Neural crest cell (in vitro differentiated cells): ENCODE measurements around the gene RABL3. TPM values are rescaled to one million over a fixed set of nuclear protein-coding genes. Genes with fewer than 3 reads are reported as not detected.
"Not testable (repeated sequence)": the region's sequence is repeated elsewhere in the genome, so short reads cannot be mapped to it uniquely, and the experiment has no call there.

Experiments
- DNase-seq: peaks from one replicate; pipeline ENCODE4 v3.0.0; 2021; ENCODE audit warnings: low read depth, mixed read lengths, low spot score
- H3K27ac Mint-ChIP-seq: one replicate; pipeline ENCODE4 v1.8.0; 2021; ENCODE audit warnings: mild to moderate bottlenecking, mixed read lengths; ENCODE audit not compliant: unreplicated experiment
- H3K27me3 Mint-ChIP-seq: 2 replicates; pipeline ENCODE4 v1.8.0; 2021; ENCODE audit warnings: low read depth, mild to moderate bottlenecking, mixed read lengths
- H3K36me3 Mint-ChIP-seq: 2 replicates; pipeline ENCODE4 v1.8.0; 2021; ENCODE audit warnings: low read depth, mild to moderate bottlenecking, mixed read lengths
- H3K4me1 Mint-ChIP-seq: 2 replicates; pipeline ENCODE4 v1.8.0; 2021; ENCODE audit warnings: mixed read lengths
- H3K4me3 Mint-ChIP-seq: one replicate; pipeline ENCODE4 v1.8.0; 2021; ENCODE audit warnings: mild to moderate bottlenecking, mixed read lengths
- H3K9me3 Mint-ChIP-seq: 2 replicates; pipeline ENCODE4 v1.8.0; 2021; ENCODE audit warnings: mixed read lengths
- total RNA-seq: library from RNA; stranded (reverse); gene quantifications from 2 replicates; pipeline ENCODE4 v1.2.1, GENCODE V29; 2021
- TF ChIP-seq, protein P1 (sequence below): fragments of 200-600 bp; sonication (generic); conservative IDR thresholded peaks from 2 replicates; pipeline ENCODE4 v1.5.0; 2021; ENCODE audit warnings: antibody characterized with exemption, mild to moderate bottlenecking

The RABL3 gene
- total RNA-seq, 1 donor from 2014 or later, result 16.5 TPM

DNA sequence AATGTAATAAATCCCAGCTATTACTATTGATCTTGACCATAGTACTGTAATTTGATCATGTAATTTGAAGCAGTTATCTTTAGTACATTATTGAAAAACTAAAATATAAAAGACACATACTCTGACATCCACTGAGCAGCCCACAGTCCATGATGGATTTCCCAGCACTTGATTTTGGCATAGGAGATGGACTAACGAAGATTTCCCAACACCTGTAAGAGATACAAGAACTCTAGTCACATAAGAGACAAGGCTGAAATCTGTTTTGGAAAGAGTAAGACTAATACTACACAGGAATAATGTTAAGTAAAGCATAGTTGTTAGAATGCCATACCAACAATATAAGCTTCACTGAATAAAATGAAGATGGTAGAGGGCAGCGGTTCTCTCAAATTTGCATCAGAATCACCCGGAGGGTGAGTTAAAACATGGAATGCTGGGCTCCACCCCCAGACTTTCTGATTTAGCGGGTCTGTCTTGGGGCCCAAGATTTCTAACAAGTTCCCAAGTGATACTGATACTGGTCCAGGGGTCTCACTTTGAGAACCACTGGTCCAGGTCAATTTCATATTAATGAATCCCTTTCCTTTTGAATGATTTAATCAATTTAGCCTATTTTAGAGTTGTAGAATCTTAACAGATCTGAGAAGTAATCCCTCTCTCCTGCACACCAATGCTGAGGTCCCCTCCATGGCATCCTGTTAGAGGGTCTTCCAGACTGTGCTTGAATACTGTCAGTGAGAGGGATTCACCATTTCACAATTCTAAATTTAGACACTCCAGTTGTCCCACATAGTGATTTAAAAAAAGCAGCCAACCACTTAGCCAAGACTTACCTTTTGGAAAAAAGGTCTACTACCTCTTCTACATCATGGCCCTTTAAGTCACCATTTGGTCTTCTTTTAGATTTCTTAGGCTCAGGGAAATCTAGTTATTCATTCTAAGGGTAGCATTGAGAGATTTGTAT, 11.5 kb downstream of the RABL3 start:
- Mint-ChIP-seq H3K4me1 (no peaks in the 10 kb centered on the region), H3K4me3 (no peak overlapping the region), H3K27me3 (no peaks in the 10 kb centered on the region), H3K9me3 (peaks cover 4% of the 10 kb centered on the region), H3K36me3 (peaks cover 14% of the 10 kb centered on the region), H3K27ac (no peak overlapping the region)
- DNase-seq, result no peak
- TF ChIP-seq, protein P1, sequence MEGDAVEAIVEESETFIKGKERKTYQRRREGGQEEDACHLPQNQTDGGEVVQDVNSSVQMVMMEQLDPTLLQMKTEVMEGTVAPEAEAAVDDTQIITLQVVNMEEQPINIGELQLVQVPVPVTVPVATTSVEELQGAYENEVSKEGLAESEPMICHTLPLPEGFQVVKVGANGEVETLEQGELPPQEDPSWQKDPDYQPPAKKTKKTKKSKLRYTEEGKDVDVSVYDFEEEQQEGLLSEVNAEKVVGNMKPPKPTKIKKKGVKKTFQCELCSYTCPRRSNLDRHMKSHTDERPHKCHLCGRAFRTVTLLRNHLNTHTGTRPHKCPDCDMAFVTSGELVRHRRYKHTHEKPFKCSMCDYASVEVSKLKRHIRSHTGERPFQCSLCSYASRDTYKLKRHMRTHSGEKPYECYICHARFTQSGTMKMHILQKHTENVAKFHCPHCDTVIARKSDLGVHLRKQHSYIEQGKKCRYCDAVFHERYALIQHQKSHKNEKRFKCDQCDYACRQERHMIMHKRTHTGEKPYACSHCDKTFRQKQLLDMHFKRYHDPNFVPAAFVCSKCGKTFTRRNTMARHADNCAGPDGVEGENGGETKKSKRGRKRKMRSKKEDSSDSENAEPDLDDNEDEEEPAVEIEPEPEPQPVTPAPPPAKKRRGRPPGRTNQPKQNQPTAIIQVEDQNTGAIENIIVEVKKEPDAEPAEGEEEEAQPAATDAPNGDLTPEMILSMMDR, result no peak

DNA sequence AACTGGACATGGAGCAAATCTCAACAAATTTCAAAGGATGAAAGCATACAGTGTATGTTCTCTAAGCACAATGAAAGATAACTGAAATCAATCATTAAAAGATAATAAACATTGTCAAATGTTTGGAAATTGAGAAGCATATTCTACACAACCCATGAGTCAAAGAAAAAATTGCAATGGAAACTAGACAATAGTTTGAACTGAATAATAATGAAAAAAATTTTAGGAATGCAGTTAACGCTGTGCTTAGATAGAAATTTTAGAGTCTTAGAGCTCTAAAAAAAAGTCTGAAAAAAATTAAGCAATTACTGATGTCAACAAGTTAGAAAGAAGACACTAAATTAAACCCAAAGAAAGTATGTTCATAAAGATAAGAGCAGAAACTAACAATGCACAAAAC, 15.5 kb downstream of the RABL3 start:
- Mint-ChIP-seq H3K9me3 (no peaks in the 10 kb centered on the region), H3K36me3 (peaks cover 10% of the 10 kb centered on the region), H3K4me3 (no peak overlapping the region), H3K27me3 (no peaks in the 10 kb centered on the region), H3K27ac (no peak overlapping the region), H3K4me1 (no peaks in the 10 kb centered on the region)
- TF ChIP-seq, protein P1, result no peak
- no peak for DNase-seq

DNA sequence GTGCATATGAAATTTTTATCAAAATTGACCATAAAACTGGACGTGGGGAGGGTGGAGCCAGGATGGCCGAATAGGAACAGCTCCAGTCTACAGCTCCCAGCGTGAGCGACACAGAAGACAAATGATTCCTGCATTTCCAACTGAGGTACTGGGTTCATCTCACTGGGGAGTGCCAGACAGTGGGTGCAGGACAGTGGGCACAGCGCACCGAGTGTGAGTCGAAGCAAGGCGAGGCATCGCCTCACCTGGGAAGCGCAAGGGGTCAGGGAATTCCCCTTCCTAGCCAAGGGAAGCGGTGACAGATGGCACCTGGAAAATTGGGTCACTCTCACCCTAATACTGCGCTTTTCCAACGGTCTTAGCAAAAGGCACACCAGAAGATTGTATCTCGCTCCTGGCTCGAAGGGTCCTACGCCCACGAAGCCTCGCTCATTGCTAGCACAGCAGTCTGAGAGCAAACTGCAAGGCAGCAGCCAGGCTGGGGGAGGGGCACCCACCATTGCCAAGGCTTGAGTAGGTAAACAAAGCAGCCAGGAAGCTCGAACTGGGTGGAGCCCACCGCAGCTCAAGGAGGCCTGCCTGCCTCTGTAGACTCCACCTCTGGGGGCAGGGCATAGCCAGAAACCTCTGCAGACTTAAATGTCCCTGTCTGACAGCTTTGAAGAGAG, 23.0 kb downstream of the RABL3 start:
- Mint-ChIP-seq H3K4me3 (peak overlapping the region; percentile 69), H3K4me1 (peaks cover 12% of the 10 kb centered on the region), H3K27ac (peak overlapping the region; percentile 79)
- not testable (repeated sequence) for H3K36me3 Mint-ChIP-seq, H3K27me3 Mint-ChIP-seq, H3K9me3 Mint-ChIP-seq
- peak; percentile 17 for DNase-seq

DNA sequence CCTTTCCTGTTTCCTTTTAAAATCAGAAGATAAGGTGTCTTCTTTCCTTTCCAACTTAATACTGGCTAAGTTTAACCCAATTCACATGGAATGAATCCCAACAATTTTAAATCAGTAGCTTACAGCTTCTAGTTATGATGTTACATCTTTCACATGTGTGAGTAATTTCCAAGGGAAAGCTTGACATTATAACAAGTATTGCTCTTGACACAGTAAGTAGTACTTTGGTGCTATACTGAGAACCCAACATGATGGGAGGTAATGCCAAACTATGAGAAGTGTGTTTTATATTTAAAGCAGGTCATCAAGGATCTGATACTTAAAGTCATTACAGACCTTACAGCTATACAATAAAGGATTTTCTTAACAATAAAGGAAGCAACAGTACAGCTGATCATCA, 29.1 kb downstream of the RABL3 start:
- H3K9me3 Mint-ChIP-seq, result no peaks in the 10 kb centered on the region
- H3K27ac Mint-ChIP-seq, result no peak overlapping the region

DNA sequence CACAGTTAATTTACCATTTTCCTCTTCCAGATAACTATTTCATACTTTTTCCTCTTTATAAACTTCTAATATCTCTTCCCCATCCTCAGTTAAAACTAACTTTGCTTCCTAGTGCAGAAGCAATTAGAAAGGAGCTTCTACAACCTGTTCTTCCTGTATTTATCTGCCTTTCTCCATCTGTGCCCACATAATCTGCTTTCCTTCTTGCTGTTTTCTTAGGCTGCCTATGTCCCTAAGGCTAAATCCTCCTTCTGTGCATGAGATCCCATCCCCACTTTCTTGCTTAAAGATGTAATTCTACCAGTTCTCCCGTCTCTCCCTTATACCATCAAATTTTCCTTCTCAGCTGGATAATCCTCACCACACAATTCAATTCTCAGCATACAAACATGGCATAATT, 31.9 kb downstream of the RABL3 start:
- no peaks in the 10 kb centered on the region for H3K9me3 Mint-ChIP-seq
- no peak overlapping the region for H3K27ac Mint-ChIP-seq
- no peak for DNase-seq
- no peaks in the 10 kb centered on the region for H3K36me3 Mint-ChIP-seq
- no peaks in the 10 kb centered on the region for H3K4me1 Mint-ChIP-seq
- TF ChIP-seq, protein P1, result no peak
- no peak overlapping the region for H3K4me3 Mint-ChIP-seq
- no peaks in the 10 kb centered on the region for H3K27me3 Mint-ChIP-seq

More for the DNA sequence above, 29.1 kb downstream of the RABL3 start:
- H3K27me3 Mint-ChIP-seq, result no peaks in the 10 kb centered on the region
- no peaks in the 10 kb centered on the region for H3K36me3 Mint-ChIP-seq
- no peaks in the 10 kb centered on the region for H3K4me1 Mint-ChIP-seq
- TF ChIP-seq, protein P1, result no peak
- DNase-seq, result no peak
- H3K4me3 Mint-ChIP-seq, result no peak overlapping the region

DNA sequence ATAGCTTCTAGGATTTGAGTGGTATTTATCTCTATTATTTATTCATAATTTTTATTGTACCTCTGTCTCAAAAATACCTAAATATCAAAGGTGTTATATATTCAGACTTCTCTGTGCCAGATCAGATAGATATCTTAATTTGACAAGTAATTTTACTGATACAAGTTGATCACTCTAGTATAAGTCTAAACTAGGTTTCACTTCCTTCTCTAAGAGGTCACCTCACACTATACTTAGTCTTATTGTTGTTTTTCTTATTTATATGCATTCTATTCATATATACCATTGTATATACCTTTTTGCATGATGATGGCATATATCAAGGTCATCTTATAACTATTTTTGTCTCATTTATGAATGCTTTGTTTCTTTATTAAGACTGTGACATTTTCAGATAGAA, 33.9 kb downstream of the RABL3 start:
- no peaks in the 10 kb centered on the region for H3K9me3 Mint-ChIP-seq
- TF ChIP-seq, protein P1, result no peak
- no peak overlapping the region for H3K27ac Mint-ChIP-seq
- no peak overlapping the region for H3K4me3 Mint-ChIP-seq
- DNase-seq, result no peak
- H3K4me1 Mint-ChIP-seq, result no peaks in the 10 kb centered on the region
- H3K27me3 Mint-ChIP-seq, result no peaks in the 10 kb centered on the region
- peaks cover 8% of the 10 kb centered on the region for H3K36me3 Mint-ChIP-seq
